ENCODE measurements around the gene SPRR4.
A peak's percentile ranks its signal among the peaks of the same experiment; 100 is the strongest.

SPRR4 gene, protein sequence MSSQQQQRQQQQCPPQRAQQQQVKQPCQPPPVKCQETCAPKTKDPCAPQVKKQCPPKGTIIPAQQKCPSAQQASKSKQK

DNA sequence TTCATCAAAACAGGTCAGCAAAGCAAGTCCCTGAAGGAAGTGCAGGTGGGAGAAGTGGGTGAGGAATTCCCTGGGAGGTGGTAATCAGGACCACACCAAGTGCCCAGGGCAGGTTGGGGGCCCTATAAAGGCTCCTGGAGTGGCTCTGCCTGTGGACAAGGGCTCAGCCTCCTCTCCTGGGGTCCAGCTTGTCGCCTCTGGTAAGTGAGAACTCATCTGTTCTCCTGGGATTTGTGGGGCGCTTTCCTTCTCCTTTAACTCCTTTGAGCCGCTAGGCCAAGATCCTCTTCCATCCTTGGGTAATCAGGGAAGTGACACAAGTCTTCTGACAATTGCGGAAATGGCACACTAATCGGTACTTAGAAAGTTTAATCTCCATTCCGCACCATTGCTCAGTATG is at the start of gene SPRR4:
Gene SPRR4, plus strand, starts transcription at position 154 of the 400 bp plus-strand sequence. CDS start 1,243 bp downstream, outside the sequence.
- no peak for TF ChIP-seq MYC (IDR thresholded peaks at IDR 0.05; ENCODE audit: low read depth, low read length)
- TF ChIP-seq, protein P1, sequence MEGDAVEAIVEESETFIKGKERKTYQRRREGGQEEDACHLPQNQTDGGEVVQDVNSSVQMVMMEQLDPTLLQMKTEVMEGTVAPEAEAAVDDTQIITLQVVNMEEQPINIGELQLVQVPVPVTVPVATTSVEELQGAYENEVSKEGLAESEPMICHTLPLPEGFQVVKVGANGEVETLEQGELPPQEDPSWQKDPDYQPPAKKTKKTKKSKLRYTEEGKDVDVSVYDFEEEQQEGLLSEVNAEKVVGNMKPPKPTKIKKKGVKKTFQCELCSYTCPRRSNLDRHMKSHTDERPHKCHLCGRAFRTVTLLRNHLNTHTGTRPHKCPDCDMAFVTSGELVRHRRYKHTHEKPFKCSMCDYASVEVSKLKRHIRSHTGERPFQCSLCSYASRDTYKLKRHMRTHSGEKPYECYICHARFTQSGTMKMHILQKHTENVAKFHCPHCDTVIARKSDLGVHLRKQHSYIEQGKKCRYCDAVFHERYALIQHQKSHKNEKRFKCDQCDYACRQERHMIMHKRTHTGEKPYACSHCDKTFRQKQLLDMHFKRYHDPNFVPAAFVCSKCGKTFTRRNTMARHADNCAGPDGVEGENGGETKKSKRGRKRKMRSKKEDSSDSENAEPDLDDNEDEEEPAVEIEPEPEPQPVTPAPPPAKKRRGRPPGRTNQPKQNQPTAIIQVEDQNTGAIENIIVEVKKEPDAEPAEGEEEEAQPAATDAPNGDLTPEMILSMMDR (IDR thresholded peaks at IDR 0.05; ENCODE audit: low read depth, low read length) = no peak
- TF ChIP-seq, protein P2, sequence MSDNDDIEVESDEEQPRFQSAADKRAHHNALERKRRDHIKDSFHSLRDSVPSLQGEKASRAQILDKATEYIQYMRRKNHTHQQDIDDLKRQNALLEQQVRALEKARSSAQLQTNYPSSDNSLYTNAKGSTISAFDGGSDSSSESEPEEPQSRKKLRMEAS (IDR thresholded peaks at IDR 0.05; ENCODE audit: low read depth, low read length) = no peak
- TF ChIP-seq POLR2A (IDR thresholded peaks at IDR 0.05; ENCODE audit: extremely low read depth, insufficient read length) = no peak
- no peak within 1 kb of the TSS for H3K4me3 ChIP-seq (ENCODE audit: low read depth, low read length)
- peak; percentile 9 for DNase-seq (ENCODE audit: low read depth)

DNA sequence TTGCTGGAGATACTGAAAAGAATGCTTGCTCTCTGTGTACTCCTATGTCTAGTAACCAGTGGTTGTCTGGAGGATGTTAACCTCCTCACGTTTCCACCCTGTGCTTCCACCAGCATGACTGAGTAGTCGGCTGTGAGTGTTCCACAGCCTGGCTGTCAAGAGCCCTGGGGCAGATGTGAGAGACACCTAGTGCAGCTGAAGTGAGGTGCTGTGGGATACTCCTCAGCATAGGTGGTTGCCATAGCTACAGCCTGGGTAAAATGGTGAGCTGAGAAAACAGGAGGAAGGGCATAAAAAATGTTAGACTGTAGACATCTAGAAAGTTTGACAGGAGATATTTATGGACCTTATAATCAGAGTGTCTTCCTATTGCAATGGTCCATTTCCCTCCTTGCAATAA is 46.3 kb upstream of the SPRR4 start:
- no peak for DNase-seq (ENCODE audit: low read depth)
- TF ChIP-seq MYC (IDR thresholded peaks at IDR 0.05; ENCODE audit: low read depth, low read length) (no peak), POLR2A (IDR thresholded peaks at IDR 0.05; ENCODE audit: extremely low read depth, insufficient read length) (no peak)
- TF ChIP-seq, protein P2 (IDR thresholded peaks at IDR 0.05; ENCODE audit: low read depth, low read length) = no peak
- TF ChIP-seq, protein P1 (IDR thresholded peaks at IDR 0.05; ENCODE audit: low read depth, low read length) = no peak
- no peak overlapping the region for H3K4me3 ChIP-seq (ENCODE audit: low read depth, low read length)

DNA sequence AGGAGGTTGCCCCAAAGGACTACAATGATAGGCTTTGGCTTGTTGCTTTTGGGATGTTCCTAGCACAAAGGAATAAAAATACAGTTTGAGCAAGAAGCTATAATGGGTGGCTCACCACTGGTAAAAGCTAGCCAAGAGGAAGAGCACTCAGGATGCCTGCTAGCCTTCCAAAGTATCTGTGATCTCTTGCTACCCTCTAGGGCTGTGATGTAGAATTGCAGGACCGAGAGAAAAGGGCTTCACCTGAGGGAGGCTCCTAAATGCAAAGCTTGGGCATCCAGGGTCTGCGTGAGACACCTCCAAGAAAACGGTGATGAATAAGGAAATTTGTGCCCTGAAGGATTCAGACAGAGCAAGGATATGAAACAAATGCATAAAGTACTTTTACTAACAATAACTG is 44.4 kb upstream of the SPRR4 start:
- TF ChIP-seq, protein P2 (IDR thresholded peaks at IDR 0.05; ENCODE audit: low read depth, low read length) = no peak
- TF ChIP-seq MYC (IDR thresholded peaks at IDR 0.05; ENCODE audit: low read depth, low read length) (no peak), POLR2A (IDR thresholded peaks at IDR 0.05; ENCODE audit: extremely low read depth, insufficient read length) (no peak)
- TF ChIP-seq, protein P1 (IDR thresholded peaks at IDR 0.05; ENCODE audit: low read depth, low read length) = peak; percentile 18
- DNase-seq (ENCODE audit: low read depth) = peak; percentile 20
- H3K4me3 ChIP-seq (ENCODE audit: low read depth, low read length) = no peak overlapping the region

DNA sequence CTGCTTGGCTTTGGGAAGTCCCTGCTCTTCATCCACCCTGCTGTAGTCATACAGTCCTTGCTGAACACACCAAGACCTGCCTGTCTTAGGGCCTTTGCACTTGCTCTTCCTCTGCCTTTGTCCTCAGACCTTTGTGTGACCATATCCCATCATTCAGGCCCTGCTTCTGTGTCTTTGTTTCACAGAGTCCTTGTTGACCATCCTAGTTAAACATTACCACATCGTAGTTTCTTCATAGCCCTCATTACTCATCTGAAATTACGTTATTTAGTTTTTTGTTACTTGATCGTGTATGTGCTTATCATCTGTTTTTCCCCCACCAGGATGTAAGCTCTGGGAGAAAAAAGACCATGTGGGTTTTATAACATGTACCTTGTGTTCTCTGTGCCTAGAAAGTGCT is 41.8 kb upstream of the SPRR4 start:
- H3K4me3 ChIP-seq (ENCODE audit: low read depth, low read length) = no peak overlapping the region
- TF ChIP-seq, protein P2 (IDR thresholded peaks at IDR 0.05; ENCODE audit: low read depth, low read length) = no peak
- no peak for DNase-seq (ENCODE audit: low read depth)

DNA sequence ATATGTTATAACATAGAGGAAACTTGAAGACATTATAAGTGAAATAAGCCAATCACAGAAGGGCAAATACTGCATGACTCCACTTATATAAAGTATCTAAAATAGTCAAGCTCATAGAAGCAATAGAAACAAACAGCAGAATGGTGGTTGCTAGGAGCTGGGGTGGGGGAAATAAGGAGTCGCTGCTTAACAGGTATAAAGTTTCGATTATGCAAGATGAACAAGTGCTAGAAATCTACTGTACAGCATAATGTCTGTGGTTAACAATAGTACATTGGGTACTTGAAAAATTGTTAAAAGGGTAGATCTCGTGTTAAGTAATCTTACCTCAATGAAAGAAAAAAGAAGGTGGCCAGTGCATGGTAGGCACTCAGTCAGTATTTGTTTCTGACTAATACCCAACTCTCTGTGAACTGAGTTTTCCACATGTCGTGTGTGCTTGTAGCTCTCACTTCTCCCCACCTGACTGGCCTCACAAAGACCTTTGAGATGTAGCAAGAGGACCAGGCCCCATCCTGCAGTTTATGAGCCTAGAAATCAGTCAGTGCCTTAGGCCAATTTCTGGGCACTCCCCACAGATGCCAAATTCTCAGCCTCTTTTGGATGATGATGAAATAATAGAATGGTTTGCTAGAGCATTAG is 38.2 kb upstream of the SPRR4 start:
- no peak for DNase-seq (ENCODE audit: low read depth)
- TF ChIP-seq, protein P2 (IDR thresholded peaks at IDR 0.05; ENCODE audit: low read depth, low read length) = no peak
- no peak for TF ChIP-seq MYC (IDR thresholded peaks at IDR 0.05; ENCODE audit: low read depth, low read length)
- no peak for TF ChIP-seq POLR2A (IDR thresholded peaks at IDR 0.05; ENCODE audit: extremely low read depth, insufficient read length)
- TF ChIP-seq, protein P1 (IDR thresholded peaks at IDR 0.05; ENCODE audit: low read depth, low read length) = no peak
- H3K4me3 ChIP-seq (ENCODE audit: low read depth, low read length) = no peak overlapping the region

DNA sequence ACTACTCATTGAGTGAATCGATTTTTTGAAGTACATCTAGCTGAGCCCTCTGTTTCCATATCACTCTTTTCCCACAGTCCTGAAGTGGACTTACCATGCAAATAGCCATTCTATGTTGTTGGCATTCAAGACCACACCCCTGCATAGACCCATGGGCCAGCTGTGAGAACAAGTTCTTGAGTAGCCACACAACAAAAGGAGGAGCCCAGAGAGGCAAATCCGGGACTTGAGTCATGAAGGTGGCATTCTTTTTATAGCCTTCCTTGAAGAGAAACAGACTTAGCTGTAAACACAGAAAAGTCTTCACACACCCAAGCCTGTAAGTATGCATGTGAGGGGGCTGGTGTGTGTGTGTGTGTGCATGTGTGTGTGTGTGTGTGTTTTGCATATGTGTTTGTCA is 37.3 kb upstream of the SPRR4 start:
- DNase-seq (ENCODE audit: low read depth) = no peak
- H3K4me3 ChIP-seq (ENCODE audit: low read depth, low read length) = no peak overlapping the region
- TF ChIP-seq, protein P1 (IDR thresholded peaks at IDR 0.05; ENCODE audit: low read depth, low read length) = no peak

All from NB4 (cell line).